A673 (cell line): Measurements from ENCODE around the gene ACTL7B. TPM values are rescaled to one million over a fixed set of nuclear protein-coding genes. Genes with fewer than 3 reads are reported as not detected.

Experiments used
- BruUV-seq: library from RNA; stranded (reverse); fragments of 400-500 nt; replicated peaks from 2 replicates; lab custom pipeline; 2021; lab: Mats Ljungman, UMichigan
- CTCF ChIA-PET: fragments of 300-600 bp; sonication (Branson Sonifier 250); formaldehyde crosslinking; loops from one replicate; lab custom pipeline; 2022; ENCODE audit warnings: antibody characterized with exemption; lab: Charles Lee
- POLR2A ChIA-PET: fragments of 300-600 bp; sonication (Branson Sonifier 250); formaldehyde crosslinking; loops from one replicate; lab custom pipeline; 2022; ENCODE audit warnings: antibody characterized with exemption; ENCODE audit not compliant: low non-redundant PET; lab: Charles Lee
- DNase-seq: peaks from one replicate; pipeline ENCODE4 v3.0.0-alpha.2; 2015; ENCODE audit warnings: low spot score
- H3K27ac ChIP-seq: fragments of 200-600 bp; sonication (generic); 2 replicates; pipeline ENCODE4 v1.5.1; 2016; ENCODE audit warnings: mixed run types, low read depth, mild to moderate bottlenecking, mixed read lengths, antibody characterized with exemption, low read length; ENCODE audit not compliant: poor library complexity, severe bottlenecking
- H3K27me3 ChIP-seq: fragments of 200-600 bp; sonication (generic); replicated peaks from 2 replicates; pipeline ENCODE4 v1.6.1; 2017; ENCODE audit warnings: mixed run types, low read depth, mild to moderate bottlenecking, mixed read lengths, antibody characterized with exemption, low read length; ENCODE audit not compliant: insufficient read depth, poor library complexity
- H3K36me3 ChIP-seq: fragments of 200-600 bp; sonication (generic); 2 replicates; pipeline ENCODE4 v1.6.1; 2016; ENCODE audit warnings: mixed run types, mild to moderate bottlenecking, mixed read lengths, antibody characterized with exemption, low read length; ENCODE audit not compliant: insufficient read depth, poor library complexity, severe bottlenecking
- H3K4me1 ChIP-seq: fragments of 200-600 bp; sonication (generic); 2 replicates; pipeline ENCODE4 v1.6.1; 2017; ENCODE audit warnings: mixed run types, mild to moderate bottlenecking, mixed read lengths, antibody characterized with exemption, low read length; ENCODE audit not compliant: insufficient read depth, poor library complexity, severe bottlenecking
- H3K4me3 ChIP-seq: fragments of 200-600 bp; sonication (generic); 2 replicates; pipeline ENCODE4 v1.5.1; 2016; ENCODE audit warnings: low read depth, mixed run types, mild to moderate bottlenecking, mixed read lengths, low read length; ENCODE audit not compliant: poor library complexity, severe bottlenecking
- H3K9me3 ChIP-seq: fragments of 200-600 bp; sonication (generic); 2 replicates; pipeline ENCODE4 v1.6.1; 2016; ENCODE audit warnings: mixed run types, low read depth, mild to moderate bottlenecking, mixed read lengths, antibody characterized with exemption, low read length; ENCODE audit not compliant: poor library complexity, severe bottlenecking
- CTCF ChIP-seq: fragments of 300-800, 200-600 bp; sonication (generic); conservative IDR thresholded peaks from 2 replicates; pipeline ENCODE4 v1.5.1; 2017; ENCODE audit warnings: low read depth, mild to moderate bottlenecking, antibody characterized with exemption, low read length, moderate library complexity, mixed read lengths
- EZH2 ChIP-seq: fragments of 200-600 bp; sonication (generic); IDR thresholded peaks from 2 replicates; pipeline ENCODE4 v1.6.1; 2017; ENCODE audit warnings: borderline replicate concordance, low read depth, mild to moderate bottlenecking, mixed read lengths, antibody characterized with exemption, low read length; ENCODE audit not compliant: poor library complexity, severe bottlenecking
- intact Hi-C: fragments of 100-400 bp; cut with micrococcal nuclease; formaldehyde crosslinking; loops from one replicate; pipeline ENCODE4 v1.10.0; 2022; ENCODE audit not compliant: unreplicated experiment
- total RNA-seq: library from RNA; stranded (reverse); gene quantifications from 2 replicates; pipeline ENCODE4 v1.2.3, GENCODE V29; 2021

ACTL7B gene
- total RNA-seq, 1 experiment from 2014 or later: not detected

GRCh38 chr9:108837530-108837929 lies 18.3 kb downstream of the ACTL7B start:
- no TSS peak for BruUV-seq
- CTCF ChIA-PET: no interaction called here
- intact Hi-C loops: no loop called here
- H3K4me1 ChIP-seq: no peaks in the 10 kb centered on the region
- H3K9me3 ChIP-seq: no peaks in the 10 kb centered on the region
- no peak for DNase-seq
- H3K27ac ChIP-seq: no peak overlapping the region
- no peak overlapping the region for H3K4me3 ChIP-seq
- POLR2A ChIA-PET: no interaction called here
- H3K36me3 ChIP-seq: no peaks in the 10 kb centered on the region
- TF ChIP-seq EZH2 (no peak), CTCF (no peak)
- H3K27me3 ChIP-seq: no peaks in the 10 kb centered on the region

- Histone ChIP-seq H3K36me3 (no peaks in the 10 kb centered on the region), H3K4me1 (no peaks in the 10 kb centered on the region), H3K27me3 (no peaks in the 10 kb centered on the region), H3K4me3 (no peak overlapping the region), H3K27ac (no peak overlapping the region), H3K9me3 (no peaks in the 10 kb centered on the region)
- ChIA-PET CTCF (interaction anchor here (0.6 kb wide), 1 partner anchor 1299 kb away, joined by 3 read pairs; no protein-coding TSS in a partner anchor), POLR2A (no interaction called here)
- TF ChIP-seq EZH2: no peak
- TF ChIP-seq CTCF: no peak
- DNase-seq: no peak
- intact Hi-C loops: no loop called here
- no TSS peak for BruUV-seq
These were observed 19.0 kb downstream of the ACTL7B start for GRCh38 chr9:108836781-108837180.

- TF ChIP-seq EZH2 (no peak), CTCF (no peak)
- Histone ChIP-seq H3K4me3 (no peak overlapping the region), H3K36me3 (no peaks in the 10 kb centered on the region), H3K27me3 (no peaks in the 10 kb centered on the region), H3K9me3 (no peaks in the 10 kb centered on the region), H3K27ac (no peak overlapping the region), H3K4me1 (no peaks in the 10 kb centered on the region)
- intact Hi-C loops: no loop called here
- ChIA-PET CTCF (interaction anchor here (0.6 kb wide), 2 partner anchors 399 to 1299 kb away, joined by 3 read pairs; no protein-coding TSS in a partner anchor), POLR2A (no interaction called here)
- BruUV-seq: no TSS peak
- DNase-seq: no peak
These were observed 19.5 kb downstream of the ACTL7B start for GRCh38 chr9:108836319-108836718.
